Stomach (tissue), 4 donors: ENCODE measurements around the gene DHX57.

Source experiments
- CTCF ChIP-seq, 7 experiments: fragments of 450-650 bp in 4 of 7; fragments of 200-600 bp in 3 of 7; sonication (generic) in 3 of 7; IDR thresholded peaks; one replicate each; pipeline ENCODE4 v1.5.1; 2016 to 2019; ENCODE audit warnings: antibody characterized with exemption in 7 of 7, control low read depth in 2 of 7, mild to moderate bottlenecking in 1 of 7
- POLR2AphosphoS5 ChIP-seq, 3 donors: sonication (generic); formaldehyde crosslinking; IDR thresholded peaks; one replicate each; pipeline ENCODE4 v1.6.1; 2016; ENCODE audit warnings: antibody characterized with exemption in 3 of 3

- no peak for TF ChIP-seq CTCF (IDR thresholded peaks at IDR 0.05)
- TF ChIP-seq POLR2AphosphoS5 (IDR thresholded peaks at IDR 0.05) = no peak
Measured at GRCh38 chr2:38876407-38876806, 673 bp upstream of the DHX57 start.
